Iris pigment epithelial cell (primary cell): ENCODE results near the gene CDPF1.
A peak's percentile ranks its signal among the peaks of the same experiment; 100 is the strongest.
"Not testable (repeated sequence)": the region's sequence is repeated elsewhere in the genome, so short reads cannot be mapped to it uniquely, and the experiment has no call there.

ENCODE experiments used
- DNase-seq: peaks from one replicate; pipeline ENCODE4 v3.0.0-alpha.2; 2011; ENCODE audit warnings: low read depth

Gene CDPF1

GRCh38 chr22:46281866-46282678 lies 32.0 kb upstream of the CDPF1 start:
- DNase-seq = no peak

- no peak for DNase-seq
These were observed 31.0 kb upstream of the CDPF1 start for GRCh38 chr22:46280999-46281623.

GRCh38 chr22:46280063-46280817 lies 30.1 kb upstream of the CDPF1 start:
- DNase-seq = no peak

GRCh38 chr22:46278656-46279645 lies 28.9 kb upstream of the CDPF1 start:
- DNase-seq = no peak

DNA sequence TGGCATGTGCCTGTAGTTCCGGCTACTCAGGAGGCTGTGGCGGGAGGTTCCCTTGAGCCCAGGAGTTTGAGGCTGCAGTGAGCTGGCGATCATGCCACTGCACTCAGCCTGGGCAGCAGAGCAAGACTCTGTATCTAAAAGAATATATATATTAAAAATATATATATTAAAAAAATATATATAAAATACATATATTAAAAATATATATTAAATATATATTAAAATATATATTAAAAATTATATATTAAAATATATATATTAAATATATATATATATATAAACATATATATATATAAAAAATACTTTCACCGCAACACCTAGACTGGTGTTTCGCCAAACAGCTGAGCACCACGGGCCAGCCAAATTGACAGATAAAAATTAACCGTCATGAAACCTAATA lies 26.5 kb upstream of the CDPF1 start:
- no peak for DNase-seq

- DNase-seq = no peak
These were observed 25.5 kb upstream of the CDPF1 start for GRCh38 chr22:46275455-46276122.

- no peak for DNase-seq
These were observed 24.3 kb upstream of the CDPF1 start for GRCh38 chr22:46274381-46274780.

DNA sequence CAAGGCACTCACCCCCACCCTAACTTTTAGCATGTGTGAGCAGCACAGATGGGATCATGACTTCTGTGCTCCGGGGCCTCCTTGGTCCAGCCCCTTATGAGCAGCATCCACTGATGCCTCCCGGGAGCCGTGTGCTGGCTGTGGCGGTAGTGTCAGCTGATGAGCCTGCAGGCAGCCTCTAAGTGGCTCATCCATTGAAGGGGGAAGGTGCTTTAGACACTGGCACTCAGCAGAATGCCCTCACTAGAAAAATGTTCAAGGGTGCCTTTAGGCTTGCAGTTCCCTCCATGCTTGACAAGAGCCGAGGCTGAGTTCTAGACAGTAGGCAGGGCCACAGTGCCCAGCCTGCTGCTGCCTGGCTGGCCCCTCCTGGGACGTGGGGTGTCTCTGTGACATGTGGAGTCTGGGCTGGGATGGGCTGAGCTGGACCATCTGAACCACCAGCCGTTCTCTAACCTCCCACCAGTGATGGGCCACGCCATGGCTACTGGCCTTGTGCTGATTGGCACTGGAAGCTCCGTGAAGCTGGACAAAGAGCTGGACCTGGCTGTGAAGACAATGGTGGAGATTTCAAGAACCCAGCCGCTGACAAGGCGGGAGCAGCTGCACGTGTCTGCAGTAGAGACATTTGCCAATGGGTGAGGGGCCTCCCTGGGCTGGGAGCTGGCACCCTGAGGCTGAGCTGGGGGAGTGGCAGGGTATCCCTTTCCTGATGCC lies 23.5 kb upstream of the CDPF1 start:
- no peak for DNase-seq

GRCh38 chr22:46272762-46273431 lies 22.8 kb upstream of the CDPF1 start:
- no peak for DNase-seq

GRCh38 chr22:46272196-46272595 lies 22.1 kb upstream of the CDPF1 start:
- no peak for DNase-seq

DNA sequence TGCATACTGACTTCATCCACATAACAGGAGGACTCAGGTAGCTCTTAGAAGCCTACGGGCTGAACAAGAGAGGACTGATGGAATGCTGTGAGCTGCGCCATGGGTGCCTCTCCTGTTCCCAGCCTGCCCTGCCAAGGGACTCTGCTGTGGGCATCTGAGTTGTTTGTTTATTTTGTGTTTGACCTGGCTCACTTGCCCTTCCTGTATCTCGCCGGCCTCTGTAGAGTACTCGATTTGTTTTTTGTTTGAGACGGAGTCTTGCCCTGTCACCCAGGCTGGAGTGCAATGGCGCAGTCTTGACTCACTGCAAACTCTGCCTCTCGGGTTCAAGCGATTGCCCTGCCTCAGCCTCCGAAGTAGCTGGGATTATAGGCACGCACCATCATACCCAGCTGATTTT lies 19.5 kb upstream of the CDPF1 start:
- DNase-seq = no peak

GRCh38 chr22:46267431-46268279 lies 17.6 kb upstream of the CDPF1 start, which contains the start of gene TTC38:
TTC38 (plus strand) TSS chr22:46268008; CDS start chr22:46268040, 32 bp downstream.
- DNase-seq = peak; percentile 78

GRCh38 chr22:46265627-46266026 lies 15.5 kb upstream of the CDPF1 start:
- DNase-seq = not testable (repeated sequence)

GRCh38 chr22:46264520-46264919 lies 14.4 kb upstream of the CDPF1 start:
- not testable (repeated sequence) for DNase-seq

GRCh38 chr22:46263216-46263590 lies 13.1 kb upstream of the CDPF1 start, which contains the start of gene PKDREJ:
PKDREJ (minus strand) TSS chr22:46263343; CDS start chr22:46263322, 21 bp downstream.
- no peak for DNase-seq

DNA sequence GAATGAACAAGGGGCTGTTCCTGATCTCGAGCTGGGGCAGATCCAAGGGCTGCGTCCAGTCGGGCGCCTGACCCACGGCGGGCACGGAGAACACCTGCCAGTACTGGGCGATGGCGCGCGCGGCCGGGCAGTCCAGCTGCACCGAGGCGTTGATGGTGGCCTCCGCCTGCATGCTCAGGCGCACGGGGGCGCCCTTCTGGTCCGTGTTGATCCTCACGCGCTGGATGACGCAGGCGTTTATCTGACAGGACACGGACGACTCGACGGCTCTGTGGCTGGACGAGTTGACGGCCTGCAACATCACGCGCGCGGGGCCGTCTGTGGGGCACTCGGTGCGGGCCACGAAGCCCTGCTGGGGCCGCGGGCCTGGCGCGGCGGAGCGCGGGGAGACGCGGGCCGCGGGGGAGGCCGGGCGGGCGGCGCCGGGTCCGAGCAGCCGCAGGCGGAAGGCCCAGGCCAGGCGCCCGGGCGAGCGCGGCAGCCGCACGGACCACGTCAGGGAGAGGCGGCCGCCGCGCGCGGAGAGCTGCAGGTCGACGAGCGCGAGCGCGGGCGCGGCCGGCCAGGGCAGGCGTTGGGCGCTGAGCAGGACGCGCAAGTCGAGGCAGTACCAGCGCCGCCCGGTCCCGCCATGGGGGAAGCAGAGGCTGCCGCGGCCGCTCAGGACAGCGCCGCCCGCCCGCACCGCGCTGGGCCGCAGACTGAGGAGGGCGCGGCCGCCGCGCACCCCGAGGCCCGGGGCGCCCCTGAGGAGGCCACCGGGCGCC lies 12.5 kb upstream of the CDPF1 start:
- DNase-seq = peak; percentile 49

GRCh38 chr22:46260038-46260437 lies 9.9 kb upstream of the CDPF1 start:
- DNase-seq = no peak

DNA sequence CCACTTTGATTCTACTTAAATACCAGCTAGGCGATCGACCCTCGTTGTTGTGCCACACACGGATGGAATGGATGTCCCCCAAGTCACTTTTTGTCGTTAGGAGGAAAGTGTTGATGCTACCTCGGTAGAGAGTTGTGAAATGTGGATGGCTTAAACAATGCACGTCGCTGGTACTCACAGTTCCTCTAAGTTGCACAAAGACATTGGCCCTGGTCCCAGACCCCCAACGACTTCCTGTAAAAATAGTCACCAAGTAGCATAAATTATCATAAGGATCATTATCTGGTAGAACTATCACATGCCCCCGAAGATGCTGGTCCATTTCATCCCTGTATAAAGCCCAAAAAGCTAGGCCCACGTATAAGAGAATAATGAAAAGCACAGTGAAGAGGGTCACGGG lies 9.3 kb upstream of the CDPF1 start:
- DNase-seq = no peak
